Left lobe of liver (tissue), 2 donors: ENCODE data around the gene NHLRC4. TPM values are rescaled to one million over a fixed set of nuclear protein-coding genes. Genes with fewer than 3 reads are reported as not detected.

ENCODE experiments used
- ATAC-seq: fragments of 200-7000 bp; cut with Tn5 transposase; one replicate; pipeline ENCODE4 v1.9.1; 2020; ENCODE audit warnings: mild to moderate bottlenecking, moderate library complexity
- DNase-seq: peaks from one replicate; pipeline ENCODE4 v3.0.0-alpha.2; 2020; ENCODE audit warnings: low spot score
- total RNA-seq: library from RNA; stranded (reverse); gene quantifications from one replicate; pipeline ENCODE4 v1.2.1, GENCODE V29; 2021
- donor health status: DM: no; HTN: no; CAD: no; lungs with moderate emphysema.
- donor health status: DM: no; HTN: yes; CAD: no.

Gene NHLRC4
- total RNA-seq, 1 donor from 2014 or later, result 0.28 TPM

DNA sequence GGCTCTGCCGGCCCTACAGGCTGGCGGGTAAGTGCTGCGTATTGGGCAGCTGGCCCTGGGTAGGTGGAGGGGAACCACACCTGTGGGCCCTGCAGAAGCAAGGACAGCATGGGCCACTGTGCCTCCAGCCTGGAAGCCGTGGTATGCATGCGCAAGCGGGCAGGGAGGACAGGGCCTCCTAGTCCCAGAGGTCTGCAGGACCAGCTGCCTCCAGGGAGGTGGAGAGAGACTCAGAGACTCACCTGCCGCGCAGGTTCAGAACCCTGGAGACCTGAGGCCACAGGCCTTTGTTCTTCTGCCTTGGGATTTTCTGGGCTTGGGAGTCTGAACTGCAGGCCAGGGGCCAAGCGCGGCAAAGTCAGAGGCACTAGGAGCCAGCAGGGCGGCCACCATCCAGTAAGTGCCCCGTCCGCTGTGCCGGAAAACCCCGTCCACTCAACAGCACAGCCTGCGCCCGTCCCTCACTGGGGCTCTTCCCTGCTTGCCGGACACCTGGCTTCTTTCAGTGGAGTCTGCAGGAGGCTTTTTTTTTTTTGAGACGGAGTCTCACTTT is 14.2 kb downstream of the NHLRC4 start:
- no peak for ATAC-seq
- DNase-seq, result no peak

GRCh38 chr16:582218-582613 is 15.4 kb downstream of the NHLRC4 start:
- DNase-seq, result no peak
- ATAC-seq, result no peak

DNA sequence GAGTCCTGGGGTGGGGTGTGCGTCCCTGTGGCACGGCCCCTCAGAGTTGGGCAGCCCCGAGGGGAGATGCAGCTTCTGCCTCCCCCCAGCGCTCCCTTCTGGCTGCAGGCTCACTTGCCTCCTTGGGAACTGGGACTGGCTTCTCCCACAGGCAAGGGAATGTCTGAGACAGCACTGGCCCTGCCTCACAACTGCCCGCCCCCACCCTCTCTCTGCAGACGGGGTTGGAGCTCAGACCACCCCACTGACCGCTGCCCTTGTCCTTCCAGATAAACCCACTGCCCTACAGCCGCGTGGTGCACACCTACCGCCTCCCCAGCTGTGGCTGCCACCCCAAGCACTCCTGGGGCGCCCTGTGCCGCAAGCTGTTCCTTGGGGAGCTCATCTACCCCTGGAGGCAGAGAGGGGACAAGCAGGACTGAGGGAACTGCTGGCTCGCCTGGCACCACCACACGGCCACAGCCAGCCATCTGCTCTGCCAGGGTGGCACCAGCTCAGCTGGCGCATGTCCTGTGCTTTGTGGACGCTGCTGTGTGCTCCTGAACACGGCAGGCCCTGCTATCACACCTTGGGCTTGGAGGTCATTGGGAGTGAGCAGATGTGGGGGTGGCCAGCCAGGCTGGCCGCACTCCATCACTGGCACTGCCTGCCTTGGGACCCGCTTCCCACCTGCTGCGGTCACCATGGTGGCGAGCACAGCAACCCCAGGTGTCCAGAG is 16.0 kb downstream of the NHLRC4 start:
- DNase-seq, result peak; percentile 92

DNA sequence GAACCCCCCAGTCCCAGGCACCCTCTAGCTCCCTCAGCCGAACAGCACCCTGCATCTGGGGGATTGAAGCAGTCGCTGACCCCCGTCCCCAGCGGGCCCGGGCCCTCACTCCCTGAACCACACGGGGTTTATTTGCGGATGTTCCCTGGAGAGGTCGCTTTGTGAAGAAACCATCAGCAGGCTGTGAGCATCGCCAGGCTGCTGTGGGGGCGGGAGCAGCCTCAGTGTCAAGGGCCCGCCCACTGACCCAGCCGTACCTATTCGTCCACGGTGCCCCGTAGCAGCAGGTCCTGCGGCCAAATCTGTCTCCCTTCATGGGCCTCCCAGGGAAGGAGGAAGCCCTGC is 16.6 kb downstream of the NHLRC4 start:
- peak; percentile 50 for ATAC-seq

More for the DNA sequence above, 16.0 kb downstream of the NHLRC4 start:
- ATAC-seq, result peak; percentile 68

DNA sequence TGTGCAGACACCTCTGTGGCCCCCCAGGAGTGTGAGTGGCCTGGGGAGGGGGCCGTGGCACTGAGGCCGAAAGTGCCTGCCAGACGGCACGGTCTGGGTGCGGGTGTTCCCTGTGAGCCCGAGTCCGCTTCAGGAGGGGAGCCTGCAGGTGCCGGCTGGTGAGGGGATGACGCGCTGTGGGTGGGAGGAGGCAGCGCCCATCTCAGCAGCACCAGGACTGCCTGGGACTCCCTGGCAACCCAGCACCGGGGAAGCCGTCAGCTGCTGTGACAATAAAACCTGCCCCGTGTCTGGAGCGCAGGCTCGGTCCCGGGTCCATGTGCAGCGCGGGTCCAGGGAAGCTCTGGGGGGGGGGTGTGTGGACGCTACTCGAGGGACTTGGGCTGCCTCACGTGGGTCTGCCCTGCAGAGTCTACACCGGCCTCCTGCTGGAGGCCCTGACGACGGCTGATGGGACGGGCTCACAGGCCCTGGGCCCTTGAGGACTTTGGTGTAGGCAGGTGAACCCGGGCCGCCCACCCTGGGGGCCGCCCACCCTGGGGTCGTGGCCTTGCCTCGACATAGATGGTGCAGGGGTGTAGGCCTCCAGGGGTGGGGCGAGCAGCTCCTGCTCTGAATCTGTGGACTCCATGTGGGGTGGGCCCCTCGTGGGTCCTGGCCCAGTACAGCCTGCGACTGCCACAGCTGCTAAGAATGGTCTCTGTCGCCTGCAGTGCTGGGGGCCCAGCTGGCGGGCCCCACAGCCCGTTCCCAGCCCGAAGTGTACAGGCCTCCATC is 17.2 kb downstream of the NHLRC4 start:
- ATAC-seq (no peak), DNase-seq (no peak)

More for the DNA sequence above, 16.6 kb downstream of the NHLRC4 start:
- DNase-seq, result peak; percentile 75

DNA sequence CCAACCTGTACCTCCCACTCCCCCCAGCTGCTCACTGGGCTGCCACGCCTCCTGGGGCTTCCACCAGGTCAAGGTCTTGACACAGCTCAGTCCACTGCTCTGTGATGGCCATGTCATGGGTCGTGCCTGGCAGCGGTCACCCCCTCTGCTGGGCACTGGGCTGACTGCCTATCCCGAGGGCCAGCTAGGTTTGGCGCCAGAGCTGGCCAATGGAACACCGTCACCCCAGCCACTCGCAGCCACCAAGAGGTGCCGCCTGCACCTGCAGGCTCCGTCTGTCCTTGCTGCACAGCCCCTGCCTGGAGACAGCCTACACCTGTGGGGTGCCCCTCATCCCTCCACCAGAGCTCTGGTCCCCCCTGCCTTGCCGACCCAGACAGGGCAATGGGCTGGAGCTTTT is 18.5 kb downstream of the NHLRC4 start:
- DNase-seq (peak; percentile 82), ATAC-seq (peak; percentile 9)

GRCh38 chr16:586047-586644 is 19.3 kb downstream of the NHLRC4 start:
- ATAC-seq, result no peak
- DNase-seq, result no peak

GRCh38 chr16:586645-587590 is 20.1 kb downstream of the NHLRC4 start:
- ATAC-seq (peak; percentile 45), DNase-seq (peak; percentile 88)

- ATAC-seq (no peak), DNase-seq (no peak)
These were observed 21.8 kb downstream of the NHLRC4 start for GRCh38 chr16:588639-588888.

DNA sequence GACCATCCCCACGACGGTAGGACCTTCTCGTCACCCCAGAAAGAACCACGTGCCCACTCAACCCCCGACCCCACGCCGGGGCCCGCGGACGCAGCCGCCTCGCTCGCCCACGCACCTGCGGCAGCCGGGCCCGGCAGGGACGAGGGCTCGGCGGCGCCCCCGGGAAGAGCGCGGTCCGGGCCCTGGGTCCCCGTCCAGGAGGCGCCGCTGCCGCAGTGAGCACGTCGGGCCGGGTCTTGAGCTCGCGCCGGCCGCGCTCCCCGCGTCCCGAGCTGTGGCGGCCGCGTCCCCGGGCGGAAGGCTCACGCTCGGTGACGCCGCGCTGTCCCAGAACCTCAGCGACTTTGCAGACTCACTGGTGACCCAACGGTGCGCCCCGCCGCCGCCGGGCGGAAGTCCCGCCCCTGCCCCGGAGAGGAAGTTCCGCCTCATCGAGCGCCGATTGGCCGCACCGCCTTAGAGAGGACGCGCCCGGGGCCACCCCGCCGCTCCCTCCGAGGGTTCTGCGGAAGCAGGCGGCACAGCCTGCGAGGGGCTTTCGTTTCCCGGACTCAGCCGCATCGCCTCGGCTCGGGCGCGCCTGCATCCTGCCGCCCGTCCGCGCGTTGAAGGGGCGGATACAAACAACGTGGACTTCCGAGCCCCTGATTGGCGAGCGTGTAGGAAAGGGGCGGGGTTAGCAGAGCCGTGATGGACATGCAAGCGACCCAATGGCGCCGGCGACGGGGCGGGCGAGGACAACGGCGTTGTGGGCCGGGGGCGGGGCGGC is 22.3 kb downstream of the NHLRC4 start:
- ATAC-seq, result peak; percentile 71
- peak; percentile 99 for DNase-seq

- peak; percentile 99 for DNase-seq
- ATAC-seq, result peak; percentile 73
These were observed 22.9 kb downstream of the NHLRC4 start, which contains the start of gene RAB40C for GRCh38 chr16:589658-590187. RAB40C (plus strand) TSS chr16:590066; CDS start chr16:590292, 226 bp downstream.

GRCh38 chr16:590188-590814 is 23.5 kb downstream of the NHLRC4 start:
- DNase-seq (no peak), ATAC-seq (no peak)

DNA sequence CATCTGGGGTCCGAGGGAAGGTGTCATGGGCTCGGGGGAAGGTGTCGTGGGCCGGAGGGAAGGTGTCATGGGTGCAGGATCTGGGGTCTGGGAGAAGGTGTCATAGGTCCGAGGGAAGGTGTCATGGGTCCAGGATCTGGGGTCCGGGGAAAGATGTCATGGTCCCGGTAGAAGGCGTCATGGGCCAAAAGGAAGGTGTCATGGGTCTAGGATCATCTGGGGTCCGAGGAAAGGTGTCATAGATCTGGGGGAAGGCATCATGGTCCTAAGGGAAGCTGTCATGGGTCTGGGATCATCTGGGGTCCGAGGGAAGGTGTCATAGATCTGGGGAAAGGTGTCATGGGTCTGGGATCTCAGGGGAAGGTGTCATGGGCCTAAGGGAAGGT is 24.0 kb downstream of the NHLRC4 start:
- ATAC-seq (no peak), DNase-seq (no peak)

- ATAC-seq, result no peak
- no peak for DNase-seq
These were observed 24.4 kb downstream of the NHLRC4 start for GRCh38 chr16:591231-591630.

DNA sequence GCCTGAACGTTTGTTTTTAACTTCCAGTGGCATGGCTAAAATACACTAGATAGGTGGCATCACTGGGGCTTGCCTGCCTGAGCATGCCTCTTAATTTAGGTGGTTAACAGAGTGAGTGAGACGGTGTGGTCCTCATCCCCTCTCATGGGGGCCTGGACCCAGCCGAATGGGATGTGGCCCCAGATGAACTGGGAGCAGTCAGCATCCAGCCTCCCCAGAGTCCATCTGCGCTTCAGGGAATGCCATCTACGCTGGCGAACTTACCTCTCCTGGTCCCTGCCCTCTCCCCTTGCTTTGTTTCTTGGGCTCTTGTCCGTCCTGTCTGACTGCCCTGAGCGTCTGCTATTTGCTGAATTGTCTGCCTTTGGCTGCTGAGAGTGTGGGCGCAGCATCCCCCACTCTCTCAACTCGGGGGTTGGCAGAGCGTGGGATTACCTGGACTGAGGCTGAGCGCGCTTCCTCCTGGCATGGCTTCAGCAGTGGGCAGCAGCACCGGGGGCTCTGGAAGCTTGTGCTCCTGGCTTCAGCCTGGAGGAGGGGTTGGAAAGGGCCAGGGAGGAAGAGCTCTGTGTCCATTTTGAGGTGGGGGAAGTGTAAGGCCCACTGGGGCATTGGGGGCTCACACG is 25.2 kb downstream of the NHLRC4 start:
- DNase-seq (no peak), ATAC-seq (no peak)

- ATAC-seq (peak; percentile 23), DNase-seq (peak; percentile 89)
These were observed 25.9 kb downstream of the NHLRC4 start for GRCh38 chr16:592518-593306.

GRCh38 chr16:593406-593805 is 26.6 kb downstream of the NHLRC4 start:
- DNase-seq, result no peak
- ATAC-seq, result peak; percentile 8

- no peak for ATAC-seq
- DNase-seq, result no peak
These were observed 27.0 kb downstream of the NHLRC4 start for GRCh38 chr16:593807-594206.
